H1 (cell line): ENCODE data around the gene CABLES2. TPM values are rescaled to one million over a fixed set of nuclear protein-coding genes. Genes with fewer than 3 reads are reported as not detected.

Source experiments
- CHD7 ChIP-seq: fragments of 300-600 bp; sonication (generic); IDR thresholded peaks from 2 replicates; pipeline ENCODE4 v1.7.1; 2012; ENCODE audit warnings: low read length, moderate library complexity, mild to moderate bottlenecking, inconsistent platforms; ENCODE audit not compliant: insufficient replicate concordance
- RAD21 ChIP-seq, 2 experiments: IDR thresholded peaks in 1 of 2; conservative IDR thresholded peaks in 1 of 2; 2 replicates each; pipeline ENCODE4 v1.6.1; 2011; ENCODE audit warnings: low read depth in 2 of 2, low read length in 2 of 2, improper control_type of control experiment in 1 of 2, inconsistent platforms in 1 of 2, mild to moderate bottlenecking in 1 of 2, moderate library complexity in 1 of 2
- polyA plus RNA-seq, 7 experiments: library from polyadenylated mRNA; depleted of rRNA in 3 of 7; stranded (reverse) in 5 of 7; unstranded in 2 of 7; fragments of >200 nt in 5 of 7; fragments of 200-250 nt in 2 of 7; gene quantifications; 1 replicate in 5 of 7; 2 replicates in 1 of 7; 4 replicates in 1 of 7; pipeline versions ENCODE4 v1.2.1 to v1.2.3, GENCODE V29; 2011 to 2013; ENCODE audit warnings: missing spikeins in 2 of 7, mixed read lengths in 2 of 7
- total RNA-seq: library from RNA; stranded (reverse); fragmentation: NEBNext Ultra II Directional; extraction: Animal tissue kit (Norgen Biotek cat#: 25700); gene quantifications from 2 replicates; pipeline ENCODE4 v1.2.1, GENCODE V29; 2021

The CABLES2 gene
- total and polyA plus RNA-seq, 2 of the 8 experiments (the other 6 are each of a cell fraction or from before 2014, with no cell fraction given) = 8.0 to 8.8 TPM

DNA sequence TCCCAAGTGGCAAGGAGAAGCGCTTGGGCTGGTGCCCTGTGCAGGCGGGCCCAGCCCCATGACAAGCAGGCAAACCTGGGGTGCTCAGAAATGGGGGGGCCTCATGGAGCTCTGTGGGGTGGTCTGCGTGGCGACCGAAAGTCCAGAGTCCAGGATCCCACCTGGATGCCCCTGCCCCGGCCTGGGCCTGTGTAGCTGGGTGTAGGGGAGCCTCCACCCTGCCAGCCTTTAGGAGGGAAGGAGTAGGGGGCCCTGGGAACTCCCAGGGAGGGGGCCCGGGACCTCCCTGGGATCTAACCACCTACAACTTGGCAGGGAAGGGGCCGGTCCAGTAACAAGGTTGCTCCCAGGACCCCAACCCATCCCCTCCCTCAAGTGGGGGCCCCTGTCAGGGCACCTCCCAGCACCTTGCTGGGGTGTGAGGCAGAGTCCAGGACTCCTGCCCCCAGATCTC is 35.5 kb downstream of the CABLES2 start (continued):
- TF ChIP-seq CHD7 = no peak
- no peak for TF ChIP-seq RAD21 (IDR thresholded peaks at IDR 0.05 in 1 of 2, conservative IDR thresholded peaks at IDR 0.05 in 1 of 2; ENCODE audit: low read depth in 2 of 2, low read length in 2 of 2)
- TF ChIP-seq, all 59 proteins: peak for 0
